ENCODE results near the gene BRAP. TPM values are rescaled to one million over a fixed set of nuclear protein-coding genes. Genes with fewer than 3 reads are reported as not detected.
"Not testable (repeated sequence)": the region's sequence is repeated elsewhere in the genome, so short reads cannot be mapped to it uniquely, and the experiment has no call there.

BRAP gene
- total RNA-seq, 4 donors from 2014 or later: 25.2 to 38.5 (median 29.2) TPM

DNA sequence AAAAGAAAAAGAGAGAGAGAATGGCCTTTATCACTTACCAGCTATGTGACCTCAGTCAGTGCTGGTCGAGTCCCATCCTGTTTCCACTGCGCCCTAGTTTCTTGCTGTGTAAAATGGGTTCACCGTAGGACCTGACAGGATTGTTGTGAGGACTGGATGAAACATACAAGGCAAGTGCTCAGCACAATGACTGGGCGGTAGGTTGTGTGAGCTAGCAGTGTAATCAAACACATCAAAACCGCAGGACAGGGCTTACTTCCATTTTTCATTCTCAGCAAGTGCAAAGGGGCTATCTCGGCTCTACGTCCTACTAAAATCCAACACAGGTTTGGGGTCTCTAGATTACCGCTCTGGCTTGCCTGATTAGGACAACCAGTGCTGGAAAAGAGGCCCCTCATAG is 50.2 kb downstream of the BRAP start:
- H3K4me3 ChIP-seq: no peak overlapping the region
- in situ Hi-C loops (cut with MboI; ENCODE audit: low sequenced_read_pairs in 4 of 4): no loop called here

DNA sequence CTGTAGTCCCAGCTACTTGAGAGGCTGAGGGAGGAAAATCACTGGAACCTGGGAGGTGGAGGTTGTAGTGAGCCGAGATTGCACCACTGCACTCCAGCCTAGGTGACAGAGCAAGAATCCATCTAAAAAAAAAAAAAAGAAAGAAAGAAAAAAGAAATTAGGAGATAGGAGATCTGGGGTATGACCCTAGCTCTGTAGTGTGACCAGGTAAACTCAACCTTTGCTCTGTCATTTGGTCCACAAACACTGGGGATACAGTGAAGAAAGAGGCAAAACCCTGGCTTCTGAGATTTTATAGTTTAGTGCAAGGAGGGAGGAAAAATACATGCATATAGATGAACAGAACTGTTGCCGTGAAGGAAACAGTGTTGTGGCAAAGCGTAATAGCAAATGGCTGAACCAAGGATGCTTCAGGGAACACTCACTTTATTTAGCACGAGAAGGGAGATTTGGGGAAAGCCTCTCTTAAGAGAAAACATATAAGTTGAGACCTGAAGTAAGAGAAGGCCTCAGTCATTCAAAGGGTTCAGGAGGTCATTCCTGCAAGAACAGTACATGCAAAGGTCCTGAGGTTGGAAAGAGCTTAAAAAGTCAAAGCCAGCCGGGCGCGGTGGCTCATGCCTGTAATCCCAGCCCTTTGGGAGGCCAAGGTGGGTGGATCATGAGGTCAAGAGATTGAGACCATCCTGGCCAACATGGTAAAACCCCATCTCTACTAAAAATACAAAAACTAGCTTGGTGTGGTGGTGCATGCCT is 57.1 kb downstream of the BRAP start:
- H3K4me1 ChIP-seq: no peaks in the 10 kb centered on the region
- intact Hi-C loops (cut with DNase I; ENCODE audit: low total_unique reads) (no loop called here), in situ Hi-C loops (cut with MboI; ENCODE audit: low sequenced_read_pairs in 4 of 4) (no loop called here)
- no peak overlapping the region for H3K4me3 ChIP-seq
- ATAC-seq (no peak), DNase-seq (no peak)
- H3K9me3 ChIP-seq: no peaks in the 10 kb centered on the region
- no peaks in the 10 kb centered on the region for H3K27me3 ChIP-seq
- H3K36me3 ChIP-seq: no peaks in the 10 kb centered on the region
- H3K27ac ChIP-seq: no peak overlapping the region
- TF ChIP-seq POLR2A (IDR thresholded peaks at IDR 0.05): no peak
- TF ChIP-seq, protein P1, sequence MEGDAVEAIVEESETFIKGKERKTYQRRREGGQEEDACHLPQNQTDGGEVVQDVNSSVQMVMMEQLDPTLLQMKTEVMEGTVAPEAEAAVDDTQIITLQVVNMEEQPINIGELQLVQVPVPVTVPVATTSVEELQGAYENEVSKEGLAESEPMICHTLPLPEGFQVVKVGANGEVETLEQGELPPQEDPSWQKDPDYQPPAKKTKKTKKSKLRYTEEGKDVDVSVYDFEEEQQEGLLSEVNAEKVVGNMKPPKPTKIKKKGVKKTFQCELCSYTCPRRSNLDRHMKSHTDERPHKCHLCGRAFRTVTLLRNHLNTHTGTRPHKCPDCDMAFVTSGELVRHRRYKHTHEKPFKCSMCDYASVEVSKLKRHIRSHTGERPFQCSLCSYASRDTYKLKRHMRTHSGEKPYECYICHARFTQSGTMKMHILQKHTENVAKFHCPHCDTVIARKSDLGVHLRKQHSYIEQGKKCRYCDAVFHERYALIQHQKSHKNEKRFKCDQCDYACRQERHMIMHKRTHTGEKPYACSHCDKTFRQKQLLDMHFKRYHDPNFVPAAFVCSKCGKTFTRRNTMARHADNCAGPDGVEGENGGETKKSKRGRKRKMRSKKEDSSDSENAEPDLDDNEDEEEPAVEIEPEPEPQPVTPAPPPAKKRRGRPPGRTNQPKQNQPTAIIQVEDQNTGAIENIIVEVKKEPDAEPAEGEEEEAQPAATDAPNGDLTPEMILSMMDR (IDR thresholded peaks at IDR 0.05 in 4 of 5, conservative IDR thresholded peaks at IDR 0.05 in 1 of 5): no peak

More for the DNA sequence above, 50.2 kb downstream of the BRAP start:
- no peak for DNase-seq
- peak in 1 of 2 donors; percentile 30 for ATAC-seq
- Histone ChIP-seq H3K27ac (peak overlapping the region in 2 of 4 donors; percentile 52 to 58), H3K36me3 (no peaks in the 10 kb centered on the region), H3K9me3 (no peaks in the 10 kb centered on the region), H3K4me1 (peaks cover 9 to 11% of the 10 kb centered on the region in 2 donors), H3K27me3 (no peaks in the 10 kb centered on the region)
- intact Hi-C loops (cut with DNase I; ENCODE audit: low total_unique reads): no loop called here
- TF ChIP-seq POLR2A (IDR thresholded peaks at IDR 0.05): no peak
- TF ChIP-seq, protein P1 (IDR thresholded peaks at IDR 0.05 in 4 of 5, conservative IDR thresholded peaks at IDR 0.05 in 1 of 5): no peak

DNA sequence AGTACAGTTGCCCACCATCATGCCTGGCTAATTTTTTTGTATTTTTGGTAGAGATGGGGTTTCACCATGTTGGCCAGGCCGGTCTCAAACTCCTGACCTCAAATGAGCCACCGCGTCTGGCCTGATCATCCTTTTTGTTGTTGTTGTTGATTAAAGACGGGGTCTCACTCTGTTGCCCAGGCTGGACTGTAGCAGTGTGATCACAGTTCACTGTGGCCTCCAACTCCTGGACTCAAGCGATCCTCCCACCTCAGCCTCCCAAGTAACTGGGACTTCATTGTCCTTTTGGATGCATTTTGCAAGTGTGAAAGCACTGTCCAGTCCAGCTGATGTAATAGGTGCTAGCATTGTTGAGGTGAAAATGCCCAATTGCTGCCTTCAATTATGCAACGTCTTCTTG is 59.5 kb downstream of the BRAP start:
- DNase-seq (no peak), ATAC-seq (no peak)
- Histone ChIP-seq H3K4me3 (no peak overlapping the region), H3K4me1 (no peaks in the 10 kb centered on the region), H3K27me3 (no peaks in the 10 kb centered on the region), H3K27ac (no peak overlapping the region), H3K9me3 (no peaks in the 10 kb centered on the region), H3K36me3 (no peaks in the 10 kb centered on the region)
- intact Hi-C loops (cut with DNase I; ENCODE audit: low total_unique reads) (no loop called here), in situ Hi-C loops (cut with MboI; ENCODE audit: low sequenced_read_pairs in 4 of 4) (no loop called here)
- TF ChIP-seq, protein P1 (IDR thresholded peaks at IDR 0.05 in 4 of 5, conservative IDR thresholded peaks at IDR 0.05 in 1 of 5): no peak
- TF ChIP-seq POLR2A (IDR thresholded peaks at IDR 0.05): no peak

DNA sequence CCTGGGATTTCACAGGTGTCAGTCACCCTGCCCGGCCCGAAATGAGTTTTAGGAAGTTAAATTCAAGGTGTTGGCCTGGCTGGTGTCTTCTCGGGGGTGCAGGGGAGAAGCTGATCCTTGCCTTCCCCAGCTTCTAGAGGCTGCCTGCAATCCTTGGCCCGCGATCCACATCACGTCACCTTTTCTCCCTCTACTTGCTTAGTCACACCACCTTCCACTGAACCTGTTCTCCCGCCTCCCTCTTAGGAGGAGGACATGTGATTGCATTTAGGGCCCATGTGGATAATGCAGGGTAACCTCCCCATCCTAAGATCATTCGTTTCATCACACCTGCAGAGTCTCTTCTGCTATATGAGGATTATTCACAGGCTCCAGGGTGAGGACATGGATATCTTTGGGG is 61.2 kb downstream of the BRAP start:
- Histone ChIP-seq H3K4me1 (no peaks in the 10 kb centered on the region), H3K4me3 (no peak overlapping the region), H3K27ac (no peak overlapping the region), H3K36me3 (no peaks in the 10 kb centered on the region), H3K9me3 (no peaks in the 10 kb centered on the region), H3K27me3 (no peaks in the 10 kb centered on the region)
- intact Hi-C loops (cut with DNase I; ENCODE audit: low total_unique reads) (no loop called here), in situ Hi-C loops (cut with MboI; ENCODE audit: low sequenced_read_pairs in 4 of 4) (no loop called here)
- no peak for TF ChIP-seq POLR2A (IDR thresholded peaks at IDR 0.05)
- TF ChIP-seq, protein P1 (IDR thresholded peaks at IDR 0.05 in 4 of 5, conservative IDR thresholded peaks at IDR 0.05 in 1 of 5): no peak
- DNase-seq (no peak), ATAC-seq (no peak)

- in situ Hi-C loops (cut with MboI; ENCODE audit: low sequenced_read_pairs in 4 of 4); H3K4me1 ChIP-seq; H3K27ac ChIP-seq; ATAC-seq; H3K9me3 ChIP-seq; H3K27me3 ChIP-seq; H3K36me3 ChIP-seq; intact Hi-C loops (cut with DNase I; ENCODE audit: low total_unique reads); DNase-seq; H3K4me3 ChIP-seq: not testable (repeated sequence)
Measured at GRCh38 chr12:111617841-111618240, 67.9 kb downstream of the BRAP start.

Measured in gastrocnemius medialis (tissue), 4 donors.